HG03439 (cell line): Measurements from ENCODE around the gene DKK3.
"Not testable (repeated sequence)": the region's sequence is repeated elsewhere in the genome, so short reads cannot be mapped to it uniquely, and the experiment has no call there.

Experiments used
- ATAC-seq: cut with Tn5 transposase; IDR thresholded peaks from one replicate; pipeline ENCODE4 v1.9.1; 2021; ENCODE audit warnings: mild to moderate bottlenecking, moderate library complexity; ENCODE audit not compliant: unreplicated experiment

DKK3 gene

GRCh38 chr11:12007769-12008737 is at the start of gene DKK3:
TSS of gene DKK3 (minus strand) at chr11:12008626. CDS start at chr11:12008582, 44 bp downstream.
- ATAC-seq, result no peak

- ATAC-seq, result no peak
These were observed 49.0 kb upstream of the DKK3 start for GRCh38 chr11:12057299-12057980.

- ATAC-seq, result no peak
These were observed 47.7 kb upstream of the DKK3 start for GRCh38 chr11:12056119-12056518.

GRCh38 chr11:12053606-12054361 is 45.4 kb upstream of the DKK3 start:
- no peak for ATAC-seq

- ATAC-seq, result no peak
These were observed 44.5 kb upstream of the DKK3 start for GRCh38 chr11:12052676-12053605.

- no peak for ATAC-seq
These were observed 42.8 kb upstream of the DKK3 start for GRCh38 chr11:12051287-12051662.

- ATAC-seq, result no peak
These were observed 42.3 kb upstream of the DKK3 start for GRCh38 chr11:12050470-12051286.

GRCh38 chr11:12048936-12049790 is 40.7 kb upstream of the DKK3 start:
- no peak for ATAC-seq

- ATAC-seq, result no peak
These were observed 38.3 kb upstream of the DKK3 start for GRCh38 chr11:12046636-12047236.

GRCh38 chr11:12045914-12046635 is 37.6 kb upstream of the DKK3 start:
- ATAC-seq, result no peak

- no peak for ATAC-seq
These were observed 36.4 kb upstream of the DKK3 start for GRCh38 chr11:12044799-12045198.

- no peak for ATAC-seq
These were observed 35.7 kb upstream of the DKK3 start for GRCh38 chr11:12043959-12044791.

- ATAC-seq, result no peak
These were observed 34.8 kb upstream of the DKK3 start for GRCh38 chr11:12043221-12043620.

- no peak for ATAC-seq
These were observed 33.8 kb upstream of the DKK3 start for GRCh38 chr11:12042215-12042676.

- ATAC-seq, result not testable (repeated sequence)
These were observed 32.3 kb upstream of the DKK3 start for GRCh38 chr11:12040719-12041118.

GRCh38 chr11:12032968-12033367 is 24.5 kb upstream of the DKK3 start:
- no peak for ATAC-seq
